Skeletal muscle tissue (tissue), 4 donors: ENCODE results near the gene CDH20. TPM values are rescaled to one million over a fixed set of nuclear protein-coding genes. Genes with fewer than 3 reads are reported as not detected.

Experiments
- H3K27ac ChIP-seq: one replicate; pipeline ENCODE4 v1.7.0; 2013; ENCODE audit warnings: mild to moderate bottlenecking, low read depth, low read length, inconsistent platforms
- H3K27me3 ChIP-seq, 3 donors: one replicate each; pipeline ENCODE4 v1.7.0; 2013; ENCODE audit warnings: low read length in 3 of 3; ENCODE audit not compliant: control insufficient read depth in 3 of 3, insufficient read depth in 3 of 3
- H3K36me3 ChIP-seq, 3 donors: one replicate each; pipeline ENCODE4 v1.7.0; 2013; ENCODE audit warnings: low read length in 3 of 3; ENCODE audit not compliant: control insufficient read depth in 3 of 3, insufficient read depth in 3 of 3
- H3K4me1 ChIP-seq, 3 donors: one replicate each; pipeline ENCODE4 v1.7.0; 2013; ENCODE audit warnings: low read length in 3 of 3, mild to moderate bottlenecking in 3 of 3; ENCODE audit not compliant: control insufficient read depth in 3 of 3, insufficient read depth in 3 of 3
- H3K4me3 ChIP-seq, 3 donors: one replicate each; pipeline ENCODE4 v1.7.0; 2013; ENCODE audit warnings: low read length in 3 of 3
- H3K9ac ChIP-seq, 3 donors: one replicate each; pipeline ENCODE4 v1.7.0; 2013; ENCODE audit warnings: low read length in 3 of 3, mild to moderate bottlenecking in 3 of 3, moderate library complexity in 2 of 3, low read depth in 1 of 3
- H3K9me3 ChIP-seq, 3 donors: one replicate each; pipeline ENCODE4 v1.7.0; 2013; ENCODE audit warnings: low read length in 3 of 3; ENCODE audit not compliant: control insufficient read depth in 3 of 3
- total RNA-seq: library from RNA; depleted of rRNA; stranded (reverse); fragments of >200 nt; gene quantifications from one replicate; pipeline ENCODE4 v1.2.3, GENCODE V29; 2014
- donor health status: Osteomylitis.

The CDH20 gene
- total RNA-seq, 1 donor from 2014 or later = 1.0 TPM

- no peaks in the 10 kb centered on the region for H3K36me3 ChIP-seq
- no peaks in the 10 kb centered on the region for H3K9me3 ChIP-seq
- H3K4me1 ChIP-seq = no peaks in the 10 kb centered on the region
- H3K27me3 ChIP-seq = no peaks in the 10 kb centered on the region
- H3K9ac ChIP-seq = no peak overlapping the region
- no peak overlapping the region for H3K27ac ChIP-seq
- no peak overlapping the region for H3K4me3 ChIP-seq
These were observed 126.8 kb downstream of the CDH20 start for GRCh38 chr18:61459896-61460648.

- Histone ChIP-seq H3K36me3 (no peaks in the 10 kb centered on the region), H3K27me3 (no peaks in the 10 kb centered on the region), H3K9ac (no peak overlapping the region), H3K9me3 (no peaks in the 10 kb centered on the region), H3K27ac (no peak overlapping the region), H3K4me1 (no peaks in the 10 kb centered on the region), H3K4me3 (no peak overlapping the region)
These were observed 131.4 kb downstream of the CDH20 start for GRCh38 chr18:61464551-61465142.

DNA sequence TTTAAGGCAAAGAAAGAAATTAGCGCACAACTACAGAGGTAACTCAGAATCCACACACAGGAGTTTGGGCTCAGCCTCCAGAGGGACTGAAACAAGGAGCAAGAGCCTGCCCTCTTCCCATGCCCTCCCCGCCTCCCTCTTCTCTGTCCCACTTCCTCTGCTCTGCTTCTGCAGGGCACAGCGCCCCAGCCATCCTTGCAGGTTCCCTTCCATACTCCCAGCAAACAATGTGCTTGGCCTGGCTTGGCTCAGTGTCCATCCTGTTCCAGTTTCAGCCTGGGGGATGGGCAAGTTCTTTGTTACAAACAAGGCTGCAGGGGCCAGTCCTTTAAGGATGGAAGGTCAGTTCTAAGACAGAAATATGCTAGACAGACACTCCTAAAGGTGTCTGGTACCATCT is 133.5 kb downstream of the CDH20 start:
- H3K9me3 ChIP-seq = no peaks in the 10 kb centered on the region
- no peaks in the 10 kb centered on the region for H3K36me3 ChIP-seq
- H3K27me3 ChIP-seq = no peaks in the 10 kb centered on the region
- no peak overlapping the region for H3K4me3 ChIP-seq
- H3K27ac ChIP-seq = no peak overlapping the region
- no peaks in the 10 kb centered on the region for H3K4me1 ChIP-seq
- no peak overlapping the region for H3K9ac ChIP-seq

- peaks cover 0 to 2% (median 0%) of the 10 kb centered on the region in 3 donors for H3K27me3 ChIP-seq
- no peak overlapping the region for H3K4me3 ChIP-seq
- no peaks in the 10 kb centered on the region for H3K9me3 ChIP-seq
- H3K36me3 ChIP-seq = no peaks in the 10 kb centered on the region
- no peaks in the 10 kb centered on the region for H3K4me1 ChIP-seq
- H3K27ac ChIP-seq = no peak overlapping the region
- no peak overlapping the region for H3K9ac ChIP-seq
These were observed 136.9 kb downstream of the CDH20 start for GRCh38 chr18:61470031-61470674.

DNA sequence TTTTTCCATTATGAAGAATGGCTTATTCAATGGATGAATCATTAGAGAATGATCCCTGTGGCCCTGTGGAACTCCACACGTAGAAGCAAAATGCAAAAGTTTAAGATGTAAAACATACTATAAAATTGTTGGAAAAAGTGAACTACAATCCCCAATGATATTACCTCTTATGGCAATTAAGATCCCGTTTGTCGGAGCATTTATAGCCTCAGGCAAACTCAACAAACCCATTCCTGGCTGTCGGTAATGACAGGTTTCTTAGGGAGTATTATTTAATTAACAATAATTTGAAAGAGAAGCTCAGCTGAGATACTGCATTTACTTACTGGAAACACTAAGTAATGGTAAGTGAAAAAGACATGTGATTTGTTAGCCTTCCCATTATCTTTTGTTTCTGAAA is 138.3 kb downstream of the CDH20 start:
- Histone ChIP-seq H3K4me1 (no peaks in the 10 kb centered on the region), H3K9ac (no peak overlapping the region), H3K9me3 (no peaks in the 10 kb centered on the region), H3K27me3 (peaks cover 0 to 2% (median 2%) of the 10 kb centered on the region in 3 donors), H3K4me3 (no peak overlapping the region), H3K27ac (no peak overlapping the region), H3K36me3 (no peaks in the 10 kb centered on the region)

DNA sequence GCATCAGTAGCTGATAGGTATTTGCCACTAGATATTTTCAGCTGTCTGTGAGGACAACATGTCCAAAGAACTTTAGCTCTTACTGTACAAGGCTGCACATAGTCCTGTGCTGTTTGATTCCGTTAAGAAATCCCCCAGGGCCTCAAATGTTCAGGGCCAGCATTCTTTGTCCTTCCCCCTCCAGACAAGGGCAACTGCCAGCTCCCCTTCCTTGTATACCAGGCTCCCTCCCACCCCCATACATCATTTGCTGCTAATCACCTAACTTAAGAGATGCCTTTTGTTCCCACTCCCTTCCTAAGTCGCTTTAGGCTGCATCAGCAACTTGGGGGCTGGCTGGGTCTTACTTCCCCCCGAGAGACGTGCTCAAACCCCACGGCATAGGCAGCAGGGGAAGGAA is 138.7 kb downstream of the CDH20 start:
- Histone ChIP-seq H3K27me3 (peaks cover 0 to 2% (median 2%) of the 10 kb centered on the region in 3 donors), H3K36me3 (no peaks in the 10 kb centered on the region), H3K4me3 (no peak overlapping the region), H3K4me1 (no peaks in the 10 kb centered on the region), H3K27ac (no peak overlapping the region), H3K9ac (no peak overlapping the region), H3K9me3 (no peaks in the 10 kb centered on the region)

GRCh38 chr18:61474341-61474740 is 141.1 kb downstream of the CDH20 start:
- Histone ChIP-seq H3K4me3 (no peak overlapping the region), H3K9ac (no peak overlapping the region), H3K27ac (no peak overlapping the region), H3K27me3 (peaks cover 0 to 2% (median 2%) of the 10 kb centered on the region in 3 donors), H3K9me3 (no peaks in the 10 kb centered on the region), H3K36me3 (no peaks in the 10 kb centered on the region), H3K4me1 (no peaks in the 10 kb centered on the region)

DNA sequence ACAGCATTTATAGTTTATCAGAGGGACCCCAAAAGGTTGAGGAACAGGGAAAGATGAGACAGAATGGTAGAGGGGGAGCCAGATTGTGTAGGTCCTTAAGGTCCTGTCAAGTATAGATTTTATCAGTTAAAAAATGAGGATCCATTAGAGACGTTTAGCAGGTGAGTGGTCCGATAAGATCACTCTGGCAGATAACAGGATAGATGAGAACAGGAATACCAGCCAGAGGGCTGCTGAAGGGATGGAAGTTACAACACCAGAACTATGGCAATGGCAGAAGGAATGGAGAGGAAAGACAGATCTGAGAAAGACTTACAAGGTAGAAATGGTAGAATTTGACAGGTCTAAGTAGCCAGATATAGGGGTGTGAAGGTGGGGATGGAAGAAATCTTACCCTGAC is 141.7 kb downstream of the CDH20 start:
- no peaks in the 10 kb centered on the region for H3K36me3 ChIP-seq
- H3K9ac ChIP-seq = no peak overlapping the region
- H3K4me3 ChIP-seq = no peak overlapping the region
- no peak overlapping the region for H3K27ac ChIP-seq
- H3K9me3 ChIP-seq = no peaks in the 10 kb centered on the region
- no peaks in the 10 kb centered on the region for H3K4me1 ChIP-seq
- H3K27me3 ChIP-seq = peaks cover 0 to 2% (median 2%) of the 10 kb centered on the region in 3 donors

- no peaks in the 10 kb centered on the region for H3K4me1 ChIP-seq
- H3K9me3 ChIP-seq = no peaks in the 10 kb centered on the region
- peaks cover 0 to 2% (median 2%) of the 10 kb centered on the region in 3 donors for H3K27me3 ChIP-seq
- H3K9ac ChIP-seq = no peak overlapping the region
- H3K36me3 ChIP-seq = no peaks in the 10 kb centered on the region
- H3K27ac ChIP-seq = no peak overlapping the region
- H3K4me3 ChIP-seq = no peak overlapping the region
These were observed 142.7 kb downstream of the CDH20 start for GRCh38 chr18:61475931-61476330.

DNA sequence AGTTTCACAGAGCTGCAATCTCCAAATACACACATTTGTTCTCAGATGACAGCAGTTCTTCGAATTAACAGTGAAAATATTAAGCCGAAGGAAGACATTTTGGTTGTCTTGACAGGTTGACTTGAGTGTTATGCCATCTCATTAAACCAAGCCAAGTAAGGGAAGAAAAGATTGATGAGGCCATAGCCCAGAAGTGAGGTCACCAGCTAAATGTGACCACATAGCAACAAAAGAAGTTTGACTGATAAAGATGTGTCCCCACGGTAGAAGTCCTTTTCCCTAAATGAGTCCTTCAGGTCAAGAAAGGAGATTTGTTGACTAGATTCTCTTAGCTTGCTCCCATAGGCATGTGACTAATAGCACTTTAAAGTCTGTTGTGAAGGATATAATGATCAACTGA is 156.1 kb downstream of the CDH20 start:
- Histone ChIP-seq H3K27ac (no peak overlapping the region), H3K4me1 (no peaks in the 10 kb centered on the region), H3K36me3 (no peaks in the 10 kb centered on the region), H3K27me3 (peaks cover 0 to 4% (median 0%) of the 10 kb centered on the region in 3 donors), H3K9me3 (no peaks in the 10 kb centered on the region), H3K9ac (no peak overlapping the region), H3K4me3 (no peak overlapping the region)
